ENCODE measurements around the gene NCF2.

NCF2 gene

GRCh38 chr1:183569141-183569540 is 21.1 kb downstream of the NCF2 start:
- 93% methylated on average over 3 of the region's 4 CpGs for WGBS (ENCODE audit: insufficient coverage)
- ChIA-PET CTCF (interaction anchor here (0.6 to 3.1 kb wide), 4 partner anchors 9 to 100 kb away, joined by 3 to 28 read pairs (median 4); no protein-coding TSS in a partner anchor), POLR2A (no interaction called here)
- Histone ChIP-seq H3K36me3 (ENCODE audit: control insufficient read depth in 4 of 4, insufficient read depth in 4 of 4, low read length in 3 of 4) (peaks cover 0 to 23% (median 0%) of the 10 kb centered on the region in 4 experiments), H3K9me3 (ENCODE audit: control extremely low read depth in 1 of 5, control insufficient read depth in 4 of 5, insufficient read depth in 2 of 5, low read depth in 1 of 5, low read length in 4 of 5) (no peaks in the 10 kb centered on the region), H3K4me1 (ENCODE audit: control extremely low read depth in 1 of 4, control insufficient read depth in 4 of 4, insufficient read depth in 4 of 4, low read length in 3 of 4) (peaks cover 6 to 36% (median 25%) of the 10 kb centered on the region in 4 experiments), H3K27me3 (replicated peaks in 2 of 5; ENCODE audit: control insufficient read depth in 4 of 5, insufficient read depth in 5 of 5, low read length in 4 of 5) (no peaks in the 10 kb centered on the region), H3K27ac (ENCODE audit: insufficient read depth in 1 of 2, low read depth in 1 of 2, low read length in 2 of 2, poor library complexity in 1 of 2, severe bottlenecking in 2 of 2) (no peak overlapping the region), H3K4me3 (ENCODE audit: control insufficient read depth in 1 of 7, extremely low read depth in 1 of 7, insufficient read depth in 4 of 7, low read depth in 2 of 7, low read length in 6 of 7) (no peak overlapping the region)
- no peak for DNase-seq

GRCh38 chr1:183568176-183569021 is 21.9 kb downstream of the NCF2 start:
- Histone ChIP-seq H3K27me3 (replicated peaks in 2 of 5; ENCODE audit: control insufficient read depth in 4 of 5, insufficient read depth in 5 of 5, low read length in 4 of 5) (no peaks in the 10 kb centered on the region), H3K9me3 (ENCODE audit: control extremely low read depth in 1 of 5, control insufficient read depth in 4 of 5, insufficient read depth in 2 of 5, low read depth in 1 of 5, low read length in 4 of 5) (no peaks in the 10 kb centered on the region), H3K27ac (ENCODE audit: insufficient read depth in 1 of 2, low read depth in 1 of 2, low read length in 2 of 2, poor library complexity in 1 of 2, severe bottlenecking in 2 of 2) (no peak overlapping the region), H3K4me3 (ENCODE audit: control insufficient read depth in 1 of 7, extremely low read depth in 1 of 7, insufficient read depth in 4 of 7, low read depth in 2 of 7, low read length in 6 of 7) (peak overlapping the region in 1 of 7 experiments; percentile 8), H3K36me3 (ENCODE audit: control insufficient read depth in 4 of 4, insufficient read depth in 4 of 4, low read length in 3 of 4) (peaks cover 0 to 22% (median 0%) of the 10 kb centered on the region in 4 experiments), H3K4me1 (ENCODE audit: control extremely low read depth in 1 of 4, control insufficient read depth in 4 of 4, insufficient read depth in 4 of 4, low read length in 3 of 4) (peaks cover 6 to 36% (median 25%) of the 10 kb centered on the region in 4 experiments)
- peak in 2 of 3 donors; percentile 26 to 34 for DNase-seq
- POLR2A ChIA-PET, result interaction anchor here (0.6 to 0.7 kb wide), 2 partner anchors 21 to 1637 kb away, joined by 3 to 4 read pairs; no protein-coding TSS in a partner anchor
- WGBS (ENCODE audit: insufficient coverage), result 61% methylated on average over 11 of the region's 12 CpGs
- CTCF ChIA-PET, result interaction anchor here (0.6 to 3.1 kb wide), 5 partner anchors 8 to 583 kb away, joined by 3 to 28 read pairs (median 3); no protein-coding TSS in a partner anchor

DNA sequence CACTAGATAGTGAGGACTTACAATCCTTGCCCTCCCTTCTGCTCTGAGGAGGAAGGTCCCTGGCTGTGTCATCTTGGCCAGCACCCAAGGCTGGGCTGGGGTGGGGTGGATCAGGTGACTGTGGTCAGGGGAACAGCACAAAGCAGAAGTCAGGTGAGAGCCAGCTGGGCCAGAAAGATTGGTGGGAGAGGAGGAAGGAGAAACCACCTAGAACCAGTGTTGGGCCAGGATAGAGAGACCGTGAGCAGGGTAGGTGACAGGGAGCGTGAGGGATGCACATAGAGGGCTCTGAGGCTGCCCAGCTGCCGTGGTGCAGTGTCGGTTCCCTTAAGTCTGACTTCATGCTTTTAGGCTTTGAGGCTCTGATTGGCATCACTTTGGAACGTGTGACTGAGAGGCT is 22.7 kb downstream of the NCF2 start:
- peaks cover 0 to 20% (median 0%) of the 10 kb centered on the region in 4 experiments for H3K36me3 ChIP-seq (ENCODE audit: control insufficient read depth in 4 of 4, insufficient read depth in 4 of 4, low read length in 3 of 4)
- H3K4me3 ChIP-seq (ENCODE audit: control insufficient read depth in 1 of 7, extremely low read depth in 1 of 7, insufficient read depth in 4 of 7, low read depth in 2 of 7, low read length in 6 of 7), result peak overlapping the region in 1 of 7 experiments; percentile 8
- ChIA-PET CTCF (interaction anchor here (0.6 to 3.1 kb wide), 3 partner anchors 11 to 584 kb away, joined by 3 to 28 read pairs (median 3); no protein-coding TSS in a partner anchor), POLR2A (interaction anchor here (0.6 to 0.7 kb wide), 2 partner anchors 21 to 1637 kb away, joined by 3 to 4 read pairs; no protein-coding TSS in a partner anchor)
- H3K27me3 ChIP-seq (replicated peaks in 2 of 5; ENCODE audit: control insufficient read depth in 4 of 5, insufficient read depth in 5 of 5, low read length in 4 of 5), result no peaks in the 10 kb centered on the region
- peaks cover 6 to 36% (median 25%) of the 10 kb centered on the region in 4 experiments for H3K4me1 ChIP-seq (ENCODE audit: control extremely low read depth in 1 of 4, control insufficient read depth in 4 of 4, insufficient read depth in 4 of 4, low read length in 3 of 4)
- DNase-seq, result peak; percentile 88 to 98 (median 97)
- no peak overlapping the region for H3K27ac ChIP-seq (ENCODE audit: insufficient read depth in 1 of 2, low read depth in 1 of 2, low read length in 2 of 2, poor library complexity in 1 of 2, severe bottlenecking in 2 of 2)
- 2% methylated on average over 5 of the region's 5 CpGs for WGBS (ENCODE audit: insufficient coverage)
- H3K9me3 ChIP-seq (ENCODE audit: control extremely low read depth in 1 of 5, control insufficient read depth in 4 of 5, insufficient read depth in 2 of 5, low read depth in 1 of 5, low read length in 4 of 5), result no peaks in the 10 kb centered on the region

DNA sequence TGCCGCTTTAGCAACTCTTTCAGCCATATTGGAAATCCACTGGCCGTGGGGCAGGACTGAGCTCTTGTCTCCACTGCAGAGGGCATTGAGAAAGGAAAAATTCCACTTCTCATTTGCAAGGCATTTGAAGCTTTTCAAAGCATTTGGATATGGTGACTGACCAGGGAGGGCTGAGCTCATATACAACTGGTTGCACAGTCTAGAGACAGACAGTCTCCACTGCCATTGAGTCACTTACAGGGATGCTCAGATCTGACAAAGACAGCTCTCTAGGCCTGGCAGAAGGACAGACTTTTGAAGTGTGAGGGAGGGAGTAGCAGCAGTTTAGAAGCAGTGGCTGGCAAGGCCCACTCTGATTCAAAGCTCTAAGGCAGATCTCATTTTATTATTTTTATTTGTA is 24.2 kb downstream of the NCF2 start:
- POLR2A ChIA-PET, result no interaction called here
- no peak for DNase-seq
- WGBS (ENCODE audit: insufficient coverage), result 95% methylated on average over 2 of the region's 2 CpGs
- Histone ChIP-seq H3K4me3 (ENCODE audit: control insufficient read depth in 1 of 7, extremely low read depth in 1 of 7, insufficient read depth in 4 of 7, low read depth in 2 of 7, low read length in 6 of 7) (no peak overlapping the region), H3K4me1 (ENCODE audit: control extremely low read depth in 1 of 4, control insufficient read depth in 4 of 4, insufficient read depth in 4 of 4, low read length in 3 of 4) (peaks cover 6 to 36% (median 25%) of the 10 kb centered on the region in 4 experiments), H3K36me3 (ENCODE audit: control insufficient read depth in 4 of 4, insufficient read depth in 4 of 4, low read length in 3 of 4) (peaks cover 0 to 20% (median 0%) of the 10 kb centered on the region in 4 experiments), H3K27me3 (replicated peaks in 2 of 5; ENCODE audit: control insufficient read depth in 4 of 5, insufficient read depth in 5 of 5, low read length in 4 of 5) (no peaks in the 10 kb centered on the region), H3K9me3 (ENCODE audit: control extremely low read depth in 1 of 5, control insufficient read depth in 4 of 5, insufficient read depth in 2 of 5, low read depth in 1 of 5, low read length in 4 of 5) (no peaks in the 10 kb centered on the region), H3K27ac (ENCODE audit: insufficient read depth in 1 of 2, low read depth in 1 of 2, low read length in 2 of 2, poor library complexity in 1 of 2, severe bottlenecking in 2 of 2) (no peak overlapping the region)
- CTCF ChIA-PET, result interaction anchor here (2.1 kb wide), 1 partner anchor 14 kb away, joined by 9 read pairs; no protein-coding TSS in a partner anchor

DNA sequence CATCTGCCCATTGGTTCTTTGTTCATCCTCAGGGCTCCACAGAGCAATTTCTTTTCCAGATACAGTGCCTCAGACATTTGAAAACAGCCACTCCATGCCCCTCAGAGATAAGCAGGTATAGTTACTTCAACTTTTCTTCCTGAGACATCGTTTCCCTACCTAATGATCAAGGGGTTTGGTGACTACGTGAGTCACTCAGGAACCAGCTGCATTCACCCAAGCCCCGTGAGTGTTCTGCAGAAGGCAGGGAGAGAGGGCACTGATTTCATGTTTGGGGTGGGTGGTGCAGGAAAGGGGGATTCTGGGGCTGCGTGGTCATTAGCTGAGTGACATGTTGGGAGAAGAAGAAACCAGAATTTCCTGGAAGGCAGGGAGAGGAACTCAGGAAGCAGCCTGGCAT is 25.0 kb downstream of the NCF2 start:
- Histone ChIP-seq H3K4me1 (ENCODE audit: control extremely low read depth in 1 of 4, control insufficient read depth in 4 of 4, insufficient read depth in 4 of 4, low read length in 3 of 4) (peaks cover 6 to 36% (median 25%) of the 10 kb centered on the region in 4 experiments), H3K9me3 (ENCODE audit: control extremely low read depth in 1 of 5, control insufficient read depth in 4 of 5, insufficient read depth in 2 of 5, low read depth in 1 of 5, low read length in 4 of 5) (no peaks in the 10 kb centered on the region), H3K36me3 (ENCODE audit: control insufficient read depth in 4 of 4, insufficient read depth in 4 of 4, low read length in 3 of 4) (peaks cover 0 to 22% (median 0%) of the 10 kb centered on the region in 4 experiments), H3K27me3 (replicated peaks in 2 of 5; ENCODE audit: control insufficient read depth in 4 of 5, insufficient read depth in 5 of 5, low read length in 4 of 5) (no peaks in the 10 kb centered on the region), H3K4me3 (ENCODE audit: control insufficient read depth in 1 of 7, extremely low read depth in 1 of 7, insufficient read depth in 4 of 7, low read depth in 2 of 7, low read length in 6 of 7) (no peak overlapping the region), H3K27ac (ENCODE audit: insufficient read depth in 1 of 2, low read depth in 1 of 2, low read length in 2 of 2, poor library complexity in 1 of 2, severe bottlenecking in 2 of 2) (no peak overlapping the region)
- ChIA-PET POLR2A (no interaction called here), CTCF (interaction anchor here (2.1 kb wide), 1 partner anchor 15 kb away, joined by 9 read pairs; no protein-coding TSS in a partner anchor)
- DNase-seq, result peak in 2 of 3 donors; percentile 50 to 68
- WGBS (ENCODE audit: insufficient coverage), result 39% methylated on average over 2 of the region's 4 CpGs

- H3K4me3 ChIP-seq (ENCODE audit: control insufficient read depth in 1 of 7, extremely low read depth in 1 of 7, insufficient read depth in 4 of 7, low read depth in 2 of 7, low read length in 6 of 7), result no peak overlapping the region
- CTCF ChIA-PET, result interaction anchor here (1.0 to 1.8 kb wide), 4 partner anchors 13 to 60 kb away, joined by 3 to 5 read pairs (median 4); no protein-coding TSS in a partner anchor
- H3K36me3 ChIP-seq (ENCODE audit: control insufficient read depth in 4 of 4, insufficient read depth in 4 of 4, low read length in 3 of 4), result peaks cover 0 to 30% (median 0%) of the 10 kb centered on the region in 4 experiments
- POLR2A ChIA-PET, result no interaction called here
- no peaks in the 10 kb centered on the region for H3K9me3 ChIP-seq (ENCODE audit: control extremely low read depth in 1 of 5, control insufficient read depth in 4 of 5, insufficient read depth in 2 of 5, low read depth in 1 of 5, low read length in 4 of 5)
- no peaks in the 10 kb centered on the region for H3K27me3 ChIP-seq (replicated peaks in 2 of 5; ENCODE audit: control insufficient read depth in 4 of 5, insufficient read depth in 5 of 5, low read length in 4 of 5)
- H3K27ac ChIP-seq (ENCODE audit: insufficient read depth in 1 of 2, low read depth in 1 of 2, low read length in 2 of 2, poor library complexity in 1 of 2, severe bottlenecking in 2 of 2), result no peak overlapping the region
- DNase-seq, result no peak
- 100% methylated on average over 2 of the region's 2 CpGs for WGBS (ENCODE audit: insufficient coverage)
- peaks cover 0 to 23% (median 13%) of the 10 kb centered on the region in 4 experiments for H3K4me1 ChIP-seq (ENCODE audit: control extremely low read depth in 1 of 4, control insufficient read depth in 4 of 4, insufficient read depth in 4 of 4, low read length in 3 of 4)
Measured at GRCh38 chr1:183562701-183563100, 27.6 kb downstream of the NCF2 start.
